ENCODE measurements around the gene EEF1AKMT1. TPM values are rescaled to one million over a fixed set of nuclear protein-coding genes. Genes with fewer than 3 reads are reported as not detected.

EEF1AKMT1 gene
- total RNA-seq, 1 donor from 2014 or later, result 10.2 TPM

- DNase-seq, result no peak
Measured at GRCh38 chr13:20718958-20719566, 54.7 kb downstream of the EEF1AKMT1 start.

GRCh38 chr13:20717581-20718542 lies 55.9 kb downstream of the EEF1AKMT1 start:
- peak; percentile 30 for DNase-seq

- peak; percentile 74 for DNase-seq
Measured at GRCh38 chr13:20716951-20717350, 56.8 kb downstream of the EEF1AKMT1 start.

GRCh38 chr13:20715330-20715712 lies 58.4 kb downstream of the EEF1AKMT1 start:
- DNase-seq, result no peak

- DNase-seq, result peak; percentile 93
Measured at GRCh38 chr13:20714563-20715329, 59.0 kb downstream of the EEF1AKMT1 start.

- DNase-seq, result peak; percentile 54
Measured at GRCh38 chr13:20714161-20714560, 59.6 kb downstream of the EEF1AKMT1 start.

GRCh38 chr13:20713751-20714150 lies 60.0 kb downstream of the EEF1AKMT1 start:
- peak; percentile 54 for DNase-seq

GRCh38 chr13:20713014-20713376 lies 60.8 kb downstream of the EEF1AKMT1 start:
- DNase-seq, result peak; percentile 26

- no peak for DNase-seq
Measured at GRCh38 chr13:20711301-20712044, 62.3 kb downstream of the EEF1AKMT1 start.

- no peak for DNase-seq
Measured at GRCh38 chr13:20709782-20710181, 64.0 kb downstream of the EEF1AKMT1 start.

- no peak for DNase-seq
Measured at GRCh38 chr13:20709369-20709768, 64.4 kb downstream of the EEF1AKMT1 start.

GRCh38 chr13:20708216-20708615 lies 65.5 kb downstream of the EEF1AKMT1 start:
- DNase-seq, result no peak

GRCh38 chr13:20706661-20707060 lies 67.1 kb downstream of the EEF1AKMT1 start:
- no peak for DNase-seq

- DNase-seq, result no peak
Measured at GRCh38 chr13:20704459-20705069, 69.2 kb downstream of the EEF1AKMT1 start.

GRCh38 chr13:20703780-20704458 lies 69.8 kb downstream of the EEF1AKMT1 start:
- peak; percentile 89 for DNase-seq

- DNase-seq, result peak; percentile 52
Measured at GRCh38 chr13:20702915-20703779, 70.6 kb downstream of the EEF1AKMT1 start, which contains the start of gene IL17D. Gene IL17D (plus strand): TSS chr13:20703699. CDS start chr13:20704002, 303 bp downstream.

GRCh38 chr13:20702530-20702914 lies 71.2 kb downstream of the EEF1AKMT1 start:
- DNase-seq, result peak; percentile 31

- no peak for DNase-seq
Measured at GRCh38 chr13:20701461-20701860, 72.3 kb downstream of the EEF1AKMT1 start.

GRCh38 chr13:20700288-20700687 lies 73.5 kb downstream of the EEF1AKMT1 start:
- DNase-seq, result no peak

GRCh38 chr13:20699715-20700114 lies 74.0 kb downstream of the EEF1AKMT1 start:
- DNase-seq, result no peak
